Middle frontal gyrus (tissue), 1 donor: ENCODE data around the gene BMPR1A.

Source experiments
- DNase-seq: peaks from one replicate; pipeline ENCODE4 v3.0.0-alpha.2; 2015; ENCODE audit warnings: low spot score; ENCODE audit errors: extremely low spot score

The BMPR1A gene

GRCh38 chr10:86801995-86802394, 45.6 kb downstream of the BMPR1A start:
- DNase-seq = no peak

GRCh38 chr10:86802473-86803108, 46.2 kb downstream of the BMPR1A start:
- no peak for DNase-seq

DNA sequence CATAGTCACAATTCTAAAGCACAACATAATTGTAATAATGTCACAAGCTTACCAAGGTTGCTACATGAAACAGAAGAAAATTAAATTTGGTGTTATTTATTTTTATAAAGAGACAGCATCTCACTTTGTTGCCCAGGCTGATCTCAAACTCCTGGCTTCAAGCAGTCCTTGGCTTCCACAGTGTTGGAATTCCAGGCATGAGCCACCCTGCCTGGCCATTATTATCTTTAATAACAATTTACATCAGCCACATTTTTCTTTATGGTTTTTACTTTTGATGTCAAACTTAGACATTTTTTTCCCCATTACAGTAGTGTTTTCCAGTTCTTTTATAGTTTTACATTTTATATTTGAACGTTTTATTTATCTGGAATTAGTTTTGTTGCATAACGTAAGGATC, 46.7 kb downstream of the BMPR1A start:
- DNase-seq = no peak

GRCh38 chr10:86804805-86805204, 48.4 kb downstream of the BMPR1A start:
- no peak for DNase-seq

DNA sequence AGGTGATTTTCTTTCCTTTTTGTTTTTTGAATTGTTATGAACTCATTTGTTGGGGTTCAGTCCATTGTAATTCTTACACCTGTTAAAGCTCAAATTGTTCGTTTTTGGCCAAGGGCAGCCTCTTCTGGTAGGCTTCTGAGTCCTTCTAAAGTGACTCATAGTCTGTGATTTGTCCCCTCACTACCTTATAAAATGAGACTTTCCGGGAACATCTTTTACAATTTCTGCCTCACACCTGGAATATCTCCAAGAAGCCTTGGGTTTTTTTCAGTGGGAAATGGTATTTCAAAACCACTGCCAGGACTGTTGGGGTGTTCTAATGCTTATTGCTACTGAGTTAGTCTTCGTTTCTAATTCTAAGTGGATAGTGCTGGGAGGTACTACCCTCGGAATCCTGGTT, 56.7 kb downstream of the BMPR1A start:
- no peak for DNase-seq

DNA sequence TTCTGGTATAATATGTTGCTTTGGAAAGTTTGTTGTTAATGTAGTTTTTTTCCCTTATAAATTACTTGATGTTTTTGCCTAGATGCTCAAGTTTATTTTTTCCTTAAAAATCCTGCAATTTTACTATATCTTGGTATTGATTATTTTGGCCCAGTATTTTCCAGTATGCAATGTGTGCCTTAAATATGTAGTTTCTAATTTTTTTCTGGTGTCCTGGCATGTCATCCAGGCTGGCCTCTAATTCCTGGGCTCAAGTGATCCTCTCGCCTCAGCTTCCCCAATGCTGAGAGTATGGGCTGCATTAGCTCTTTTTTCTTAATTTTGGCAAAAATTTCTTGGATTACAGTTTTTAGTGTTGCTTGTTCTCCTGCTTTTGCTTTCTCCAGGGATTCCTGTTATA, 57.6 kb downstream of the BMPR1A start:
- DNase-seq = no peak

DNA sequence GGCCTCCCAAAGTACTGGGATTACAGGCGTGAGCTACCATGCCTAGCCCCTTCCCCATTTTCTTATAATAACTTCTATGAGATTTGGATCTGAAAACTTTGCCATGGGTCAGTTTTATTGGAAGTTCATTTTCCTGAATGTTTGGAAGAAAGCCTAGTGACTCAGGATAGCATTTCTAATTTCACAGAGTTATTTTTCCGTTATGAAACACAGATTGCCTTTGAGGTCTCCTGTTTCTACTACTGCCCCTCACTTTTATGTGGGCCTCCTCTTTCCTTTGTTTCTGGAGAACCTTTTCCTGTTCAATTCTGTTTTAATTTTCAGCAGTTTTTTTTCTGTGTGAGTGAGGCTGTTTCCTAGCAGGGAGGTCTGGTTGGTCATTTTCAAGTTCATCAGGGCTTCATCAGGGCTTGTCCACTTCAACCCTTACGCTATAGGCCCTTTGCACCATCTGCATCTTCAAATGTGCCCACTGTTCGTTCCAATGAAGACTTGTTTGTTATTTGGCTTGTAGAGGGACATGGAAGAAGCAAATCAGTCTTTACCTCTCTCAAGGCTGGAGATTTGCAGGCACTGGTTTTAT, 58.7 kb downstream of the BMPR1A start:
- DNase-seq = no peak

- DNase-seq = no peak
These were observed 59.2 kb downstream of the BMPR1A start for GRCh38 chr10:86815640-86816039.

- DNase-seq = no peak
These were observed 60.8 kb downstream of the BMPR1A start for GRCh38 chr10:86817246-86817645.

- DNase-seq = no peak
These were observed 63.1 kb downstream of the BMPR1A start for GRCh38 chr10:86819567-86819966.

- DNase-seq = no peak
These were observed 64.1 kb downstream of the BMPR1A start for GRCh38 chr10:86820509-86820908.

- no peak for DNase-seq
These were observed 65.1 kb downstream of the BMPR1A start for GRCh38 chr10:86821388-86821999.

DNA sequence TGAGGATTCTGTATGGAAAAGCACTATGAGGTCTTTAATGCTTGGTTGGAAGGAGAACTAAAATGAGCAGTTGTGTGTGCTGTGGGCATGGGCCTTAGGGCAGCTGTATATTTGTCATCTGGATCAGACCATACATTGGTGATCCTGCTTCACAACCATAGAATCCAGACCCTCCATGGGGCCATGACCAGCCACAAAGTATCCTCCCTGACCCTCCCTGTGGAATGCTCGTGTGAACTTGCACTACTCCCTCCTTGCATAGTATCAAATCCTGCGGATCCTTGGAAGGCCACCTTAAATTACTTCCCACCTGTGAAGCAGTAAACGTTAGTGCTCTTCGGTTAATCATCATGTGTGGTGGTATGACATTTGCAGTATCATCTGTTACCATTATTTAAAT, 67.1 kb downstream of the BMPR1A start:
- no peak for DNase-seq

DNA sequence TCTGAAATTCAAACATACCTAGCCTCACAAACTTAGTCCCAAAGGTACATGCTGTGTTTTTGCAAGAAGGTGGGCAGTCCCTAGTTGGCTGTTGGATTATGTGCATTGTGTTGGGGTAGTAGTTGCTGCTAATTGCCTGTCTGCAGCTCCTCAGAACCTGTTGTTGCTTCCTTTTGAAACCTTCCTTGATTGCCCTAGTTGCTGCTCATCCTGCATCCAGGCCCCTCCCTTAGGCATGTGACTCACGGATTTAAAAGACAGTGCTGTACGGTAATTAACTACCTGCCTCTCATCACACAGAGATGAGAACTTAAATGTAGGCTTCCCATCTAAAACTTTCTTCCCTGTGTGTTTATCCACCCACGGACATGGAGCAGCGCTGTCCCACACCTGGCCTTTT, 67.7 kb downstream of the BMPR1A start:
- no peak for DNase-seq

DNA sequence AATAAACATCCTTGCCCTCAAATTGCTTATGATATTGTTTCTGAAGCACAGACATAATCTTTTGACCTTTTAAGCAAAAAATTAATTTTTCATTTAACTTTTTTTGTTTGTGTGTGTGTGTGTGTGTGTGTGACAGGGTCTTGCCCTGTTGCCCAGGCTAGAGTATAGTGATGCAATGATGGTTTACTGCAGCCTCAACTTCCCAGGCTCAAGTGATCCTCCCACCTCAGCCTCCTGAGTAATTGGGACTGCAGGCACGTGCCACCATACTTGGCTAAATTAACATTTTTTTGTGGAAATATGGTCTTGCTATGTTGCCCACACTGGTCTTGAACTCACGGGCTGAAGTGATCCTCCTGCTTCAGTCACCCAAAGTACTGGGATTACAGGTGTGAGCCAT, 68.9 kb downstream of the BMPR1A start:
- DNase-seq = no peak

DNA sequence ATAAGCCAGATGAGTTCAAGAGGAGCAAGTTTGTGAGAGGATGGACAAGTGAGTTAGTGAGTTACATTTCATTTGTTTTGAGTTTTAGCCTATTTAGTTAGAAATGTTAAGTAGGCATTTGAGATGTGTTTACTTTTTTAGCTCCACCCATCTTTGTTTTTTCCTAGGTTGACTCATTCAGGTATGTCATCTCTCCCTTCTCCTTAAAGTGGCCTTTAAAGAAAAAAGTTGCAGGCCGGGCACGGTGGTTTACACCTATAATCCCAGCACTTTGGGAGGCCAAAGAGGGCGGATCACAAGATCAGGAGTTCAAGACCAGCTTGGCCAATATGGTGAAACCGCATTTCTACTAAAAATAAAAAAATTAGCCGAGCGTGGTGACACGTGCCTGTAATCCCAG, 71.2 kb downstream of the BMPR1A start:
- DNase-seq = no peak

- no peak for DNase-seq
These were observed 71.7 kb downstream of the BMPR1A start for GRCh38 chr10:86828145-86828544.

- no peak for DNase-seq
These were observed 73.1 kb downstream of the BMPR1A start for GRCh38 chr10:86829472-86829871.

DNA sequence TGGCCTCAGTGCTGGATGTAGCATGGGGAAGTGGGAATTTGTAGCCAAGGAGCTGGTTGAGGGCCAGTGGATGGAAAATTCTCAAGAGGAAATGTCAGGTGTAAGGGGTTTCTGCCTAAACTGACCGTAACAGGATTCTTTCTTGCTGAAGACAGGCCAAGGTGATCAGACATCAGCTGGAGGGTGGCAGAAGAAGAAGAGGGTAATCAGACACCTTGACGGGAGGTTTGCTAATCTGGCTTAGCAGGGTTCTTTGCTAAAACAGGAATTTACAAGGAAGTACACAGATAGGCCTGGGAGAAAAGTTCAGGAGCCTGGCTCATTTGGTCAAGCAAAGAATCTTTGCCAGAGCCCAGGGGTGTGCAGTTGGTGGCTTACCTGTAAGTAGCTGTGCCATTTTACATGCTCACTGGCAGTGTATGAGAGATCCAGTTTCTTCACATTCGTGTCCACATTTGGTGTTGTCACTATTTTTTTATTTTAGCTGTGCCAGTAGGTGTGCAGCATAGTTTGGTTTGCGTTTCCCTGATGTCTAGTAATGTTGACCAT, 73.7 kb downstream of the BMPR1A start:
- DNase-seq = no peak

GRCh38 chr10:86833969-86834368, 77.5 kb downstream of the BMPR1A start:
- no peak for DNase-seq

- no peak for DNase-seq
These were observed 79.6 kb downstream of the BMPR1A start for GRCh38 chr10:86836044-86836443.

GRCh38 chr10:86837663-86838062, 81.2 kb downstream of the BMPR1A start:
- no peak for DNase-seq

GRCh38 chr10:86840498-86840897, 84.1 kb downstream of the BMPR1A start:
- DNase-seq = no peak
